Smooth muscle cell of the brain vasculature (primary cell): Measurements from ENCODE around the gene EXOC2.

Experiments
- DNase-seq: peaks from one replicate; pipeline ENCODE4 v3.0.0-alpha.2; 2012; ENCODE audit warnings: low read depth, low spot score

EXOC2 gene

DNA sequence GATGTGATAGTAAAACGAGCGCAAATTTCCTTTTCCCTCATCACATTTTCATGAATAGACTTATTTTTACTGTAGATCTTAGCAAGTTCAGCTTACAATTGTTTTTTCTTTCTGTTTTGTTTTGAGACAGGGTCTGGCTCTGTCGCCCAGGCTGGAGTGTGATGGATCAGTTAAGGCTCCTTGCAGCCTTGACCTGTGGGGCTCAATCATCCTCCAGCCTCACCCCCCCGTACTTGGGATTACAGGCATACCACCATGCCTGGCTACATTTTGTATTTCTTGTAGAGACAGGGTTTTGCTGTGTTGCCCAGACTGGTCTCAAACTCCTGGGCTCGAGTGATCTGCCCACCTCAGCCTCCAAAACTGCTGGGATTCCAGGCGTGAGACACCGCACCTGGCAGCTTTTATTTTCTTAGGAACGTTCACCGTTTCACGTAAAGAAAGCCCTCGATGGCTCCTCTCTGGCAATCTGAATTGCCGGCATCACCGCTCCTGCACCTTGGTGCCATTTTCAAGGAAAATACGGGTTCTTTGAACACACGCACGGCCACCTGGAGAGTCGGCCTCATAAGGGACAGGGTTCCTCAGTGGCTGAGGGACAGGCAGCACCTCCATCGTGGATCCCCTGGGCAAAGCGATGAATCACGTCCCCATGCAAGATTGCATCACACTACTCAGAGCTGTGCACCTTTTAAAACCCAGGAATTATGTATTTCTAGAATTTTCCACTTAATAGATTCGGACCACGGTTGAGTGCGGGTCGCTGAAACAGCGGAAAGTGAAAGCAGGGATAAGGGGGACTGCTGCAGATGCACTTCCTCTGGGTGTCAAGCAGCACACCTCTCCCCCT lies 222.7 kb downstream of the EXOC2 start:
- no peak for DNase-seq

DNA sequence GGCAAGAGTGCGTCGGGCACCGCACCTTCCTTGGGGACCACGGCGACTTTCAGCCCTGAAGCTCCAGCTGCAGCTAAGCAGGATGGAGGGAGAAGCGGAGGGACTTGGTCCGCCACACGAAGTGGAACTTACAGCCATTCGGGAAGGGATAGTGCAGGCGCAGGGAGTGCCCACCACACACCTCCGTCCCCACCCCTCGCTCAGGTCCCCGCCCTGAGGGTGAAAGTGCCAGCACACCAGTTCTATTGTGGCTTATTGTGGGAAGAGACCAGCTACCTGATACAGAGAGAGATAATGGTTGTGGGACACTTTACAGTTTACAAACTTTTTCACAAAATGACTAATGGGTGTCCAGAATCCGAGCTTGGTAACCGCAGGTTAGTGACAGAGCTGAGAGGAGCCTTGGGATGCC lies 225.3 kb downstream of the EXOC2 start:
- DNase-seq = no peak

DNA sequence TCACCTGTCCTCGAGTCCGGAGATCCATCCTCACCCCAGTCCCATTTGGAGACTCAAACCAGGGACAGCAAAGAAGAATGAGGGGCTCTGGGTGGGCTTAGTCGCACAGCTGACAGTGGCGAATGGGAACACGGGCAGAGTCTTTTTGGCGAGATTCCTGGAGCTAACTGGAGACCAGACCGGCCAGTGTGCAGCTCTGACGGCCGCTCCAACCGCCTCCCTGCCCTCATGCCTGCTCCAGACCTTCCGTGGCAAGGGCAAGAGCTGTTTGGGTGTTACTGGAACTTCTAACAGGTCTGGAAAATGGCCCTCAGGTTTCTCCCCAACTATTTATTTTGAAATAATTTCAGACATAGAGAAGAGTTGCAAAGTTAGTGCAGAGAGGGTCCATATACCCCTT lies 225.8 kb downstream of the EXOC2 start:
- DNase-seq = no peak

DNA sequence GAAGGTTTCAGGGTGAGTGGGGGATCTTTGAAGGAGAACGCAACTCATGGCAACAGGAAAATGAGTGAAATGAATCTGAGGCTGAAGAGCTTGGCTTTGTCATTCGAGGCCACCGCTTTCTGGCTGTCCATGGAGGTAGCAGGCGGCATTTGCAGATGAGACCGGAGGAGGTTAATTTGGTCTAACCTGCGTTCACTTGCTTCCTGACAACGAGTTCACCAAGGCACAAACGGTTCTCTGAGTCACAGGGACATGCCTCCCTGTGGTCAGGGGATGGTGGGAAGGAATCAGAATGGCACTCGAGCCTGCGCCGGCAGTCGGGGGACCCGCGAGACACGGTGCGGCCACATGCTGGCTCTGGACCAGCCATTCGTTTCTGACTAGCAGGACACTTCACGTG lies 226.4 kb downstream of the EXOC2 start:
- no peak for DNase-seq

DNA sequence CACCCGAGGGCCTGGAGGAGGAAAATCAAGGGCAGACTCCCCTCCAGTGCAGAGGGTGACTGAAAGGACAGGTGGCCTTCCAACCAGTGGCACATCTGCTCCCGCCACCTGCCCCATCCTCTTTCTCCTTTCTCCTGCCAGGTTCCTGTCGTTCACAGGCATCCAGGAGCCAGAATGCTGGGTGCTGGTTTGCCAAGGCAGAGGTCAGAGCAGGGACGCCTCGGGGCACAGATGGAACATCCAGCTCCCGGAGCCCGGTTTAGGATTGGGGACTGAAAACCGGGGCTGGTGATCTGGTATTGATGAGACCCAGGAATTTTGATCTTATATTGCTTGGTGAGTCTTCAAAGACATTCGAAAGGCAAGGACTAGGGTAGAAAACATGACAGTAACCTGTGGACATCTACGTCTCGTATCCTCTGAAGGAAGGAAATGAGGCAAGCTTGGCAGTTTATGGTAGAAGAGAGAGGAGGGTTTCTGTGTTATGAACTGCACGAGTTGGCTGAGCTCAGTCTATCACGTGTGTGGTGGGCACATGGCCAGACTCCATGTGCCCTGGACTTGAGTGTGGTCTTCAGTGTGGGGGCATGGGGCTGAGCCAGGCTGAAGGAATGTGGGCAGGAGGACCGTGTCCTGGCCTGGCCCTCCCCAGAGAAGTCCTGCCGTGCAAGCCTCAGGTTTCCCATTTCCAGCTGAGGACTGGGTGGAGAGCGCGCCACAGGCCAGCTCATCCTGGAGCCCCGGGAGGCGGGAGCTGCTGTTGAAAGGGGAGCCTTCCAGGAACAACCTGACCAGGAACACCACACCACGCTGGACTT lies 227.2 kb downstream of the EXOC2 start:
- no peak for DNase-seq

DNA sequence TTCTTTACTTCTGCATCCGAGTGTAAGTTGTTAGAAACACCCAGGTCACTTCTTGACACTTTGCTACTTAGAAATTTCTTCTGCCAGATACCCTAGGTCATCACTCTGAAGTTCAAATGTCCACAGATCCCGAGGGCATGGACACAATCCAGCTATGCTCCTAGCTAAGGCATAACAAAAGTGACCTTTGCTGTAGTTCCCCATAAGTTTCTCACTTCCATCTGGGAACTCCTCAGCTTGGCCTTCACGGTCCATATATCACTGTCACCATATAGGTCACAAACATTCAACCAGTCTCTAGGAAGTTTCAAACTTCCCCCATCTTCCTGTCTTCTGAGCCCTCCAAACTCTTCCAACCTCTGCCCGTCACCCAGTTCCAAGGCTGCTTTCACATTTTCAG lies 236.1 kb downstream of the EXOC2 start:
- no peak for DNase-seq

DNA sequence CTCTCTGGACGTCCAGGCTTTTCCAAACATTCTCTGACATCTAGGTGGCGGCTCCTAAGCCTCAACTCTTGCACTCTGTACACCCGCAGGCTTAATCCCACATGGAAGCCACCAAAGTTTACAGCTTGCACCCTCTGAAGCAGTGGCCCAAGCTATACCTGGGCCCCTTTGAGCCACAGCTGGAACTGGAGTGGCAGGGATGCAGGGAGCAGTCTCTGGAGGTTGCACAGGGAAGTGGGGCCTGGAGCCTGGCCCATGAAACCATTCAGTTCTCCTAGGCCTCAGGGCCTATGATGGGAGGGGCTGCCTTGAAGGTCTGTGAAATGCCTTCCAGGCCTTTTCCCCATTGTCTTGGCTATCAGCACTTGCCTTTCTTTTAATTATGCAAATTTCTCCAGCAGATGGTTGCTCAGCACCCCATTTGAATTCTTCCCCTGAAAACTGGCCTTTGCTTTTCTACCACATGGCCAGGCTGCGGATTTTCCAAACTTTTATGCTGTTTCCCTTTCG lies 236.5 kb downstream of the EXOC2 start:
- no peak for DNase-seq

DNA sequence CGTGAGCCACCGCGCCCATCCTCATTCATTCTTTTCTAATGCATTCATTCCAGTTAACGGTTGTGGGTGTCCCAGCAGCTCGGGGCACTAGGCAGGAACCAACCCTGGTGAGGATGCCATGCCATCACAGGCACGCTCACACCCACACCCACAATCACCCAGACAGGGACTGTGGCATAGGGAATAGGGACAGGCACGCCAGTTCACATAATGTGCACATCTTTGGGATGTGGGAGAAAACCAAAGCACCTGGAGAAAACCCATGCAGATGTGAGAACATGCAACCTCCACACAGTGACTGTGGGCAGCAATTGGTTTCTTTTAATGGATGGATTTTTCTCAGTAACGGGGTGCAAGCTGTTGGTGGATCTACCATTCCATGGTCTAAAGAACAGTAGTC lies 237.1 kb downstream of the EXOC2 start:
- no peak for DNase-seq

DNA sequence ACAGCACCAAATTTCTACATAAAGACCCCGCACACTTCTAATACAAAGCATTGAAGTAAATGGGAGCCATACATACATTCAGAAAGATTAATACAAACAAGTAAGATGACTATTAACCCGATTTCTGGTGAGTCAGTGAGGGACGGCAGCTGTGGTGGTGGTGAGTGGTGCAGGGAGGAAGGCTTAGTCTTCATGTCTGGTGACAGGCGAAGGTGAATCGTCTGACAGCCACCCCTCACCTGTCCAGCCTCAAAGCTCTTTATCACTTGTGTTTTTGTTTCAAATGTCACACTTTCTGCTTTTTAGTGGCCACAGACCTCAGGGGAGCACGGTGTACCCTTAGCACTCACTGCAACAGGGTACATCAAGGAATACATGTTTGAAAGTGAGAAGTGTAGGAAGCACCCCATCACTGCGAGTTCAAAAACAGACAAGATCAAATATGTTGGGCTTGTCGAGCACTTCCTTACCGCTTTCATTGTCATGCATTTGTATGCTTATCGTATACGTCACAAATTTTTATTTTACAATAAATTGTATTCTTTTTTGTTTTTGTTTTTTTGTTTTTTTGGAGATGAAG lies 237.8 kb downstream of the EXOC2 start:
- DNase-seq = no peak

DNA sequence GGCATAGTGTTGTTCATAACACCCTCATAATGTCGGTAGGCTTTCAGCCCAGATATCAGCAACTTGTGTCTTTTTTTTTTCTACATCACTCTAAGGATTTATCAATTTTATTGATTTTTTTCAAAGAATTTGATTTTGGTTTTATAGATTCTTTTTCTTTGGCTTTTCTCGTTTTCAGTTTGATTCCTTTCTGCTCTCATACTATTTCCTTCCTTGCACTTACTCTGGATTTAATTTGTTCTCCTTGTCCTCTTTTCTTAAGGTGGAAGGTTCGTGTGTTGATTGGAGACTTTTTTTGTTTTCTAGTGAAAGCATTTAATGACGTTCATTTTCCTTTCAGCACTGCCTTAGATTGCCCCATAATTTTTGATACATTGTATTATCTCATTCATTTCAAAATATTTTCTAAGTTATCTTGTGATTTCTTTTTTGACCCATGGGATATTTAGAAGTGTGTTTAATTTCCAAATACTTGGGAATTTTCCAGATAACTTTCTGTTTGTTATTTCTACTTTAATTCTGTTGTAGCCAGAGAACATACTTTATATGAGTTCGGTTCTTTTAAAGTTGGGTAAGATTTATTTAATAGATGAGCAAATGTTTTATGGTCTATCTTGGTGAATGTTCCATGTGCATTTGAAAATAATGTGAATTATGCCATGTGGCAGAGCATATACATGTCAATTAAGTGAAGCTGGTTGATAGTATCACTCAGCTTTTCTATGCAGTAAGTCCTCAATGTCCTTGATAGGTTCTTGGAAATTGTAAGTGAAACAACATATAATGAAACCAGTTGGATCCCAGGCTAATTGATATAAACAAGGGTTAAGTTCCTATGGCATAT lies 238.6 kb downstream of the EXOC2 start:
- DNase-seq = no peak

DNA sequence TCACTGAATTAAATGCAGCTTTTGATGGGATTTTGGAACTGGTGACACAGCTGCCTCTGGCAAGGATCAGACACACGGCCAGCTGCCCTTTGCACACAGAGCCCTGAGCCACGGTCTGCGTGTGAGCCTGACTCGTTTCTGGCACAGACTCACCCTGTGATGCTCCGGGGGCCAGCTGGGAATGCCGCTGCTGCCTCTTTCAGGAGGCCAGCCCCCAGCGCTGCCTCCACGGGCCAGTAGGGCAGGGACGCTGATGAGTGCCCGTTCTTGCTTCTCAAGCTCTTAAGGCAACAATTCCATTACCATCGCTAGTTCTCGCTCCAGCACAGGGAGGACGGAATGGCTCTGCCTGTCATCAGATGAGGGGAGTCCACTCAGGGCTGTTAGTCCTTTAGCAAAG lies 239.8 kb downstream of the EXOC2 start:
- no peak for DNase-seq

DNA sequence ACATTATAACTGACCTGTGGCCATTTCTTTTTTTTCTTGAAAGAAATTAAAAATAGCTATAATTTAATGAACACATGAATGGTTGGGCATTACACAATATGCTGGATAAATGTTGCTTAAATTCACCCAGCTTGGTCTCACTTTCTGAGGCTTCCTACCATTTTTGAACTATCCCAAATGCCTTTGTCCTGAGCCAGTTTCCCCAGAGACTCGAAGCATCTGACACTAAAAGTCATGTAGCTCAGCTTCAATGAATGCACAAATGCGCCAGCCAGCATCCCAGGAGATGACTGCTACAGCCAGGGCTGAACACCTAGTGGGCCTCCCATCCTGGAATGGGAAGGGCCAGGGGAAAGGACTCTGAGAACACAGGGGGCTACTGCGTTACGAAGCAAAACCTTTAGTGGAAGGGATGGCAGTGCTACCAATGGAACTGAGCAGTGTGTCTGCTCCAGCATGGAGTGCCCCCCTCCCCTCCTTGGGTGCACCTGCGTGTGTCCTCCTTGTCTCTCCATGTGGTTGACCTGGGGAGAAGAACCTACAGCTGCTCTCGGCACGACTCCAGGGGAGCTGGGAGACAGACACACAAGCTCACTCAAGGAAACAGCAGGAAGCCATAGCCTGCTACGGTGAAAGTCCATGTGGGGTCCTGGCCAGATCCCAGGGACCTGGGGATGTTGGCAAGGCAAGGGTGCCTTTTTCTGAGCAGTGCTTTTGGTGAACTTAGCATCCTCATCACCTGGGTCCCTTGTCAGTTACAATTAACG lies 240.5 kb downstream of the EXOC2 start:
- DNase-seq = no peak

DNA sequence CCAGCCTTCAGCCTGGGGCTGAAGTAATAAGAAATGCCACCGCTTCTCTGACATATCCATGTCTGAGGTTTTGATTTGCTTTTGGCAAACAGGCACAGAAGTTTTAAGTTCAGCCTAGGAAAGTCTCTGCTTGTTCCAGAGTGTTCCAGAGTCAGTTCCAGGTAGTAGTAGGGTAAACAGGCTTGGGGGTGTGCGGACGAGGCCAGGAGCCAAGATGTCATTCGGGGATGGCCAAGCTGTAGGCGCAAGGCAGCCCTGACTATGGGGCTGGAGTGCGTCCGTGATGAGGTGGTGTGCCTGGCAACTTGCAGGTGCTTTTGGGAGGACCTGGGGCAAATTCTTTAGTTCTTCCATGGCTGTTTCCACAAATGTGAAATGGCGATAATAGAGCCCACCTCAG lies 241.1 kb downstream of the EXOC2 start:
- DNase-seq = no peak

DNA sequence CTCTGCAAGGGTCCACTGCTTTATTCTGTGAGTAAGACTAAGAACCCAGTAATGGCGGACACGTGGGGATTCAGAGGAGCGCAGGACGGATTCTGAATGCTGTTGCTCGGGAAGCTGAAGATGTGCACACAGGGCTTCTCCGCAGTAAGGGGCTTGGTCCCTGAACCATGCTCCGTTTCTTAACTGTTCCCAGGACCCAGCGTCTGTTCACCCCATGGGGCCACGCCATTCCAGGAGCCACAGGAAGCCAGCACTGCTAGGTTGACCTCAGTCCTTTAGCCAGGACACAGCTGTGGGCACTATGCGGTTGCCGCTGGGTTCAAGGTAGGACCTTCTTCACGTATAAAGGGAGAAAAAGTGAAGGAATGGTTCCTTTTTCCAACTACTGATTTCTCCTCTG lies 241.6 kb downstream of the EXOC2 start:
- DNase-seq = no peak

DNA sequence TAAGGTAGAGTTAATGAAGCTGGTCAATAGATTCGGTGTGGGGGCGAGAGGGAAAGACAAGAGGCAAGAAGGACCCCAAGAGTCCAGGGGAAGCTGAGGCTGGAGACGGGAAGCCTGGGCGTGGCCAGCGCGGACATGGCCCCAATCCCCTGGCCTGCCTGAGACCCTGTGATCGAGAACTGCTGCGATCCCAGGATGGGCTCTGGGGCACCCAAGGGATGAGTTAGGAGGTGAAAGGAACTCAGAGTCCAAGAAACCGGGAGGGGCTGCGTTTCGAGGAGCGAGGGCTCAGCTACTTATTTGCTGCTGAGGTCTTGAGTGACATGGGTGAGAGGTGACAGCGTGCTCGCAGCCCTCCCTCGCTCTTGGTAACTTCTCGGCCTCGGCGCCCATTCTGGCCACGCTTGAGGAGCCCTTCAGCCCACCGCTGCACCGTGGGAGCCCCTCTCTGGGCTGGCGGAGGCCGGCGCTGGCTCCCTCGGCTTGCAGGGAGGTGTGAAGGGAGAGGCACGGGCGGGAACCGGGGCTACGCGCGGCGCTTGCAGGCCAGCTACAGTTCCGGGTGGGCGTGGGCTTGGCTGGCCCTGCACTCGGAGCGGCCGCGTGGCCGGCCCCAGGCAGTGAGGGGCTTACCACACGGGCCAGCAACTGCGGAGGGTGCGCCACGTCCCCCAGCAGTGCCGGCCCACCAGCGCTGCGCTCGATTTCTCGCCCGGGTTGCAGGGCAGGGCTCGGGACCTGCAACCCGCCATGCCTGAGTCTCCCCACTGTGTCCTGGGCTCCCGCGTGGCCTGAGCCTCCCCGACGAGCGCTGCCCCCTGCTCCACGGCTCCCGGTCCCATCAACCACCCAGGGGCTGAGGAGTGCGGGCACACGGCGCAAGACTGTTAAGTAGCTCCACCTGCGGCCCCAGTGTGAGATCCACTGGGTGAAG lies 243.2 kb downstream of the EXOC2 start:
- no peak for DNase-seq

DNA sequence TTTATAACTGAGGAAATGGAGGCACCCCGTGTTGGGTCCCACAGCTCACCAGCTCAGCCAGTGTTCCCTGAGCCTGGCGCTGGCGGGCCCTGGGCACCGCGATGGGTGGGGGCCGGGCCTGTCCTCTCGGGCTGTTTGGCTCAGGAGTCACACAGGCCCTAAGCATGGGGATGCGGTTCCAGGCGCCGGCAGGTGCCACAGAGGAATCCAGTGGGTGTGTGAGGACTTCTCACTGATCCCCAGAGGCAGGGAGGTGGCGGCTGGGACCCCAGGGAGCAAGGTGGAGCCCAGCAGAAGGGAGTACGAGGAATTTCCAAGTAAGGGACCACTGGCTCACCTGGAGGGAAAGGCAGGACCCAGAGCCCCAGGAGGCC lies 243.9 kb downstream of the EXOC2 start:
- no peak for DNase-seq

DNA sequence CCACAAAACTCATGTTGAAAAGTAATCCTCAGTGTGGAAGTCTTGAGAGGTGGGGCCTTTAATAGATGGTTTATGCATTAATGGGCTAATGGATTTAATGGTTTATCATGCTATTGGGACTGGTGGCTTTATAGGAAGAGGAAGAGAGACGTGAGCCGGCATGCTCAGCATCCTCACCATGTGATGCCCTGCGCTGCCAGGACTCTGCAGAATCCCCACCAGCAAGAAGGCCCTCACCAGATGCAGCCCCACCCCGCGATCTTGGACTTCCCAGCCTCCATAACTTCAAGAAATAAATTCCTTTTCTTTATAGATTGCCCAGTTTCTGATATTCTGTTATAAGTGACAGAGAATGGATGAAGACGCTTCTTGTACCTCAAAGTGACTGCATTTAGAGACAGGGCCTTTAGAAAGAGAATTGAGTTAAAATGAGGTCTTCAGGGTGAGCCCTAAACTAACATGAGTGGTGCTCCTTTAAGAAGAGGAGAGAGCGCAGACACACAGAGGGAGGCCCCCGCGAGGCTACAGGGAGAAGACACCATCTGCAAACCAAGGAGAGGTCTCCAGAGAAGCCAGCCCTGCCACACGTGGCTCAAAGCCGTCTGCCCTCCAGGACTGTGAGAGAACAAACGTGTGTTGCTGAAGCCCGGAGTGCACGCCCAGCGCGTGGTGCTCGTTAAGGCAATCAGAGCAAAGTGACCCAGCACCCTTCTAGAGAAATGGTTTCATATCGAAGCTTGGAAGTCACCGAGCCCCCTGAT lies 244.5 kb downstream of the EXOC2 start:
- no peak for DNase-seq

DNA sequence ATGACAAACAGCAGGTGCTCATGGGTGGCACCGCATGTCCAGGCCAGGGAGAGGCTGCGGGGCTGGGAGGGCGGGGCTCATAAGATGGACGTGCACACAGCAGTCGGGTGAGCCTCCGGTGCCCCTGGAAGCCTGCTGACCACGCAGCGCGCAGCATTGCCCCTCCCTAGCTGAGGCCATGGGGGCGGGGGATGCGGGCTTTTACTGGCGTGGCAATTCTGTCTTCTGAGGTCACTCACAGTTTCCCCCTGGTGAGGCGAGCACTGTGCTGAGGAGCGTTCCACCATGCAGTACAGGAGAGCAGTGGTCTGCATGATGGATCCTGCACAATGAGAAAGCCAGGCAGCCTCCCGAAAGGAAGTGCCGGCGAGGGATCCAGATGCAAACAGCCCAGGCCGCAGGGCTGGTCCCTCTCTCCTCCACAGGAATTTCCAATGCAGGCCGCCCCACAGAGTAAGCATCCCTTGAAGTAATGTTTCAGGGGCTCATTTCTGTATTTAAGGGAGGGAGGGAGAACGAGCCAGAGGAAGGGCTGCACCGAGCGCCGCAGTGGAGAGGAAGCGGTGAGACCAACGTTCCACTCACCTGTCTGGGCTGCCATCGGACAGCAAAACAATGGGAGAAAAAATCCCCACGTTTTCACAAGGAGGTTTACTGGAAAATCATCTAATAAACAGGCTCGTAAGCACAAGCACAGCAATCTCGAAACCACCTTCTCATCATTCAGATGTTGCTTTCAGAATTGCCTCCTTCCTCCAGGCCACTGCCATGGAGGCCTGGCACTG lies 245.4 kb downstream of the EXOC2 start:
- DNase-seq = no peak
